Superior temporal gyrus (tissue), 1 donor: Measurements from ENCODE around the gene NTM.

ENCODE experiments used
- DNase-seq: peaks from one replicate; pipeline ENCODE4 v3.0.0-alpha.2; 2016; ENCODE audit errors: extremely low spot score

NTM gene

GRCh38 chr11:131734871-131735270 lies 364.5 kb downstream of the NTM start:
- DNase-seq: no peak

GRCh38 chr11:131737357-131737756 lies 366.9 kb downstream of the NTM start:
- no peak for DNase-seq

GRCh38 chr11:131739243-131739882 lies 368.9 kb downstream of the NTM start:
- DNase-seq: no peak

- DNase-seq: no peak
These were observed 374.4 kb downstream of the NTM start for GRCh38 chr11:131744847-131745246.

GRCh38 chr11:131745405-131745804 lies 375.0 kb downstream of the NTM start:
- DNase-seq: no peak

GRCh38 chr11:131746201-131746600 lies 375.8 kb downstream of the NTM start:
- DNase-seq: no peak

- peak; percentile 92 for DNase-seq
These were observed 378.0 kb downstream of the NTM start for GRCh38 chr11:131748151-131749050.

- no peak for DNase-seq
These were observed 378.7 kb downstream of the NTM start for GRCh38 chr11:131749101-131749500.

GRCh38 chr11:131750152-131750551 lies 379.7 kb downstream of the NTM start:
- no peak for DNase-seq

- DNase-seq: no peak
These were observed 380.3 kb downstream of the NTM start for GRCh38 chr11:131750692-131751091.

GRCh38 chr11:131754671-131755070 lies 384.3 kb downstream of the NTM start:
- no peak for DNase-seq

GRCh38 chr11:131756479-131757110 lies 386.2 kb downstream of the NTM start:
- DNase-seq: no peak

- DNase-seq: no peak
These were observed 388.3 kb downstream of the NTM start for GRCh38 chr11:131758726-131759125.

GRCh38 chr11:131759140-131759539 lies 388.7 kb downstream of the NTM start:
- no peak for DNase-seq

- DNase-seq: no peak
These were observed 390.0 kb downstream of the NTM start for GRCh38 chr11:131760091-131761061.

GRCh38 chr11:131762346-131763110 lies 392.1 kb downstream of the NTM start:
- DNase-seq: peak; percentile 75

GRCh38 chr11:131763193-131763890 lies 392.9 kb downstream of the NTM start:
- no peak for DNase-seq

GRCh38 chr11:131764126-131764525 lies 393.7 kb downstream of the NTM start:
- no peak for DNase-seq

GRCh38 chr11:131764649-131765048 lies 394.2 kb downstream of the NTM start:
- DNase-seq: no peak

GRCh38 chr11:131766637-131767036 lies 396.2 kb downstream of the NTM start:
- no peak for DNase-seq
